B cell (primary cell): ENCODE data around the gene MIF. TPM values are rescaled to one million over a fixed set of nuclear protein-coding genes. Genes with fewer than 3 reads are reported as not detected.

Experiments
- ATAC-seq: fragments of 200-7000 bp; cut with Tn5 transposase; one replicate; pipeline ENCODE4 v1.10.0; 2021; ENCODE audit warnings: low read depth, mild to moderate bottlenecking, moderate number of reproducible peaks, moderate library complexity
- CTCF ChIA-PET: fragments of 350-600 bp; sonication (Branson Sonifier 250); formaldehyde crosslinking; loops from one replicate; lab custom pipeline; 2021; ENCODE audit warnings: antibody characterized with exemption, inconsistent platforms; lab: Charles Lee
- POLR2A ChIA-PET: fragments of 350-600 bp; sonication (Branson Sonifier 250); formaldehyde crosslinking; loops from one replicate; lab custom pipeline; 2021; ENCODE audit warnings: antibody characterized with exemption; lab: Charles Lee
- DNase-seq: peaks from one replicate; pipeline ENCODE4 v3.0.0; 2013
- H2AFZ ChIP-seq: 2 replicates; pipeline ENCODE4 v1.6.1; 2012; ENCODE audit warnings: mild to moderate bottlenecking, low read depth, low read length; ENCODE audit not compliant: insufficient read depth, poor library complexity, severe bottlenecking
- H3K27ac ChIP-seq, 2 donors: 1 replicate in 1 of 2; 2 replicates in 1 of 2; pipeline ENCODE4 v1.5.1; 2012 to 2013; ENCODE audit warnings: low read length in 2 of 2, mild to moderate bottlenecking in 2 of 2, moderate library complexity in 1 of 2
- H3K27me3 ChIP-seq, 4 experiments: fragments of 200-600 bp in 1 of 4; sonication (generic) in 1 of 4; replicated peaks in 1 of 4; 1 replicate in 2 of 4; 2 replicates in 2 of 4; pipeline versions ENCODE4 v1.6.1 to v1.7.0; 2013 to 2016; ENCODE audit warnings: low read length in 3 of 4, mild to moderate bottlenecking in 2 of 4, mixed read lengths in 1 of 4, moderate library complexity in 1 of 4; ENCODE audit not compliant: insufficient read depth in 4 of 4, control insufficient read depth in 3 of 4; ENCODE audit errors: control extremely low read depth in 1 of 4
- H3K36me3 ChIP-seq, 2 experiments: replicated peaks in 1 of 2; 1 replicate in 1 of 2; 2 replicates in 1 of 2; pipeline versions ENCODE4 v1.6.1 to v1.7.1; 2013; ENCODE audit warnings: low read length in 1 of 2; ENCODE audit not compliant: insufficient read depth in 2 of 2, control insufficient read depth in 1 of 2; ENCODE audit errors: control extremely low read depth in 1 of 2, extremely low read depth in 1 of 2
- H3K4me1 ChIP-seq, 2 donors: fragments of 200-600 bp in 1 of 2; sonication (generic) in 1 of 2; 1 replicate in 1 of 2; 2 replicates in 1 of 2; pipeline versions ENCODE4 v1.5.1 to v1.6.1; 2013 to 2017; ENCODE audit warnings: low read length in 2 of 2; ENCODE audit not compliant: control insufficient read depth in 2 of 2, insufficient read depth in 2 of 2
- H3K4me2 ChIP-seq: replicated peaks from 2 replicates; pipeline ENCODE3; 2012; ENCODE audit warnings: mild to moderate bottlenecking, low read depth, low read length; ENCODE audit not compliant: poor library complexity, severe bottlenecking
- H3K4me3 ChIP-seq, 5 experiments: fragments of 200-600 bp in 1 of 5; sonication (generic) in 1 of 5; 1 replicate in 3 of 5; 2 replicates in 2 of 5; pipeline versions ENCODE4 v1.5.1 to v1.7.0; 2011 to 2016; ENCODE audit warnings: low read length in 4 of 5, mild to moderate bottlenecking in 4 of 5, low read depth in 2 of 5, control low read depth in 1 of 5, moderate library complexity in 1 of 5; ENCODE audit not compliant: insufficient read depth in 1 of 5; ENCODE audit errors: control extremely low read depth in 1 of 5, extremely low read depth in 1 of 5
- H3K79me2 ChIP-seq: fragments of 200-600 bp; sonication (generic); one replicate; pipeline ENCODE4 v1.6.0; 2016; ENCODE audit warnings: low read length; ENCODE audit not compliant: control insufficient read depth, insufficient read depth
- H3K9ac ChIP-seq: fragments of 200-600 bp; sonication (generic); 2 replicates; pipeline ENCODE4 v1.6.1; 2017; ENCODE audit warnings: mild to moderate bottlenecking, low read length, moderate library complexity
- H3K9me3 ChIP-seq, 3 donors: one replicate each; pipeline versions ENCODE4 v1.6.1 to v1.7.1; 2013; ENCODE audit warnings: low read length in 2 of 3; ENCODE audit not compliant: control insufficient read depth in 2 of 3, insufficient read depth in 1 of 3; ENCODE audit errors: control extremely low read depth in 1 of 3
- H4K20me1 ChIP-seq: 2 replicates; pipeline ENCODE4 v1.6.0; 2012; ENCODE audit warnings: mild to moderate bottlenecking, low read length; ENCODE audit not compliant: insufficient read depth, control insufficient read depth, poor library complexity, severe bottlenecking
- H3K27ac Mint-ChIP-seq: one replicate; pipeline ENCODE4 v1.8.0; 2021; ENCODE audit warnings: mixed read lengths
- H3K27me3 Mint-ChIP-seq: one replicate; pipeline ENCODE4 v1.8.0; 2021; ENCODE audit warnings: mixed read lengths
- H3K4me1 Mint-ChIP-seq: one replicate; pipeline ENCODE4 v1.8.0; 2021; ENCODE audit warnings: mixed read lengths
- H3K4me3 Mint-ChIP-seq: one replicate; pipeline ENCODE4 v1.8.0; 2021; ENCODE audit warnings: mixed read lengths
- H3K9me3 Mint-ChIP-seq: one replicate; pipeline ENCODE4 v1.8.0; 2022; ENCODE audit warnings: mixed read lengths; ENCODE audit not compliant: insufficient read depth
- EZH2 ChIP-seq: IDR thresholded peaks from 2 replicates; pipeline ENCODE4 v1.6.1; 2012; ENCODE audit warnings: borderline replicate concordance, low read depth, mild to moderate bottlenecking, moderate library complexity, low read length; ENCODE audit not compliant: insufficient read depth, poor library complexity, severe bottlenecking
- WGBS: methylation state at CpG from one replicate; pipeline ENCODE4 v1.1.5; 2013; ENCODE audit warnings: missing lambda C conversion rate; ENCODE audit not compliant: insufficient coverage; 5-methylcytosine and 5-hydroxymethylcytosine counted together
- intact Hi-C: fragments of 100-400 bp; cut with micrococcal nuclease; formaldehyde crosslinking; loops from one replicate; pipeline ENCODE4 v1.10.0; 2022
- polyA plus RNA-seq: library from polyadenylated mRNA; depleted of rRNA; stranded (reverse); fragments of >200 nt; gene quantifications from 2 replicates; pipeline ENCODE4 v1.2.3, GENCODE V29; 2012
- total RNA-seq, 2 donors: library from RNA; stranded (reverse); fragments of 120-200 nt in 1 of 2; gene quantifications; 1 replicate in 1 of 2; 2 replicates in 1 of 2; pipeline versions ENCODE4 v1.2.3 to v1.2.4, GENCODE V29; 2013 to 2022
- TF ChIP-seq, protein P1 (sequence below): fragments of 200-600 bp; IDR thresholded peaks from one replicate; pipeline ENCODE4 v1.8.0; 2022; ENCODE audit warnings: antibody characterized with exemption, mild to moderate bottlenecking

Gene MIF
- total and polyA plus RNA-seq, 2 donors (not counting 1 experiment from before 2014, with no cell fraction given) = 143 to 272 TPM

DNA sequence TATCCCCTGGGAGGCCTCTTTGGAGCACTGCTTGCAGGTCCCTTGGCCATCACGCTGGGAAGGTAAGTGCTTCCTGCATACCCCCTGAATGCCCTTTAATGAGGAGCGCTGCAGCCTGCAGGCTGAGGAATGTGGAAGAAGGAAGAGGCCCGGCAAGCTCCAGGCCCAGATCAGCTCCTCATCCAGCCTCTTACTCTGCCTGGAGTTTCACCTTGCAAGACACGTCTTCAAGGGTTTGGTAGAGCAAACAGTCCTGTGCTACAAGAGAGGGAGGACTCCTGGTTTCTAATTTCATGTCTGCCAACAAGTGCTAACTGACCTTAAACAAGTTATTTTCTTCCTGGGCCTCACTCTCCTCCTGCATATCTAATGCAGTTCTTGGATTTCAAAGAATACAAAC lies 25.6 kb upstream of the MIF start:
- intact Hi-C loops = loop anchor here (10.0 kb wide), 1 partner anchor 86 kb away; no protein-coding TSS in a partner anchor
- POLR2A ChIA-PET = no interaction called here

DNA sequence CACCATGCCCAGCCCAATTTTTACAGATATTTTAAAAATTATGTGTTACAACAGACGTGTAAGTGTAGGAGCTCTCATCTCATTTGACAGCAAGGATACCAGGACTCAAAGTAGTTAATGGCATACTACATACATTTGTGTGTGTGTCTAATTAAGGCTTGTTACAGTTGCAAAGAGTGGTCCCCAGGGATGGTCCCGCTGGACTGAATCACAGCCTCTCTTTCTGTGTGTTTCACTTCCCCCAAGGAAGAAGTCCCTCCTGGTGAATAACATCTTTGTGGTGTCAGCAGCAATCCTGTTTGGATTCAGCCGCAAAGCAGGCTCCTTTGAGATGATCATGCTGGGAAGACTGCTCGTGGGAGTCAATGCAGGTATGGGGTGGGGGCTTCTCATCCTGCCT lies 19.3 kb upstream of the MIF start:
- Mint-ChIP-seq H3K4me1 (no peaks in the 10 kb centered on the region), H3K27me3 (no peaks in the 10 kb centered on the region), H3K27ac (no peak overlapping the region), H3K9me3 (no peaks in the 10 kb centered on the region), H3K4me3 (no peak overlapping the region)
- no CpG with 5 or more reads among the region's 4 CpGs for WGBS
- no peaks in the 10 kb centered on the region for H3K79me2 ChIP-seq
- no peaks in the 10 kb centered on the region for H4K20me1 ChIP-seq
- H3K27ac ChIP-seq = no peak overlapping the region
- intact Hi-C loops = no loop called here
- no peak overlapping the region for H3K9ac ChIP-seq
- no peaks in the 10 kb centered on the region for H3K4me1 ChIP-seq
- no peak overlapping the region for H3K4me3 ChIP-seq
- H3K4me2 ChIP-seq = no peak overlapping the region
- ChIA-PET CTCF (no interaction called here), POLR2A (no interaction called here)
- no peak overlapping the region for H2AFZ ChIP-seq
- H3K9me3 ChIP-seq = no peaks in the 10 kb centered on the region
- ATAC-seq = no peak
- peaks cover 0 to 45% of the 10 kb centered on the region in 2 experiments for H3K36me3 ChIP-seq
- DNase-seq = no peak
- TF ChIP-seq EZH2 = no peak
- TF ChIP-seq, protein P1, sequence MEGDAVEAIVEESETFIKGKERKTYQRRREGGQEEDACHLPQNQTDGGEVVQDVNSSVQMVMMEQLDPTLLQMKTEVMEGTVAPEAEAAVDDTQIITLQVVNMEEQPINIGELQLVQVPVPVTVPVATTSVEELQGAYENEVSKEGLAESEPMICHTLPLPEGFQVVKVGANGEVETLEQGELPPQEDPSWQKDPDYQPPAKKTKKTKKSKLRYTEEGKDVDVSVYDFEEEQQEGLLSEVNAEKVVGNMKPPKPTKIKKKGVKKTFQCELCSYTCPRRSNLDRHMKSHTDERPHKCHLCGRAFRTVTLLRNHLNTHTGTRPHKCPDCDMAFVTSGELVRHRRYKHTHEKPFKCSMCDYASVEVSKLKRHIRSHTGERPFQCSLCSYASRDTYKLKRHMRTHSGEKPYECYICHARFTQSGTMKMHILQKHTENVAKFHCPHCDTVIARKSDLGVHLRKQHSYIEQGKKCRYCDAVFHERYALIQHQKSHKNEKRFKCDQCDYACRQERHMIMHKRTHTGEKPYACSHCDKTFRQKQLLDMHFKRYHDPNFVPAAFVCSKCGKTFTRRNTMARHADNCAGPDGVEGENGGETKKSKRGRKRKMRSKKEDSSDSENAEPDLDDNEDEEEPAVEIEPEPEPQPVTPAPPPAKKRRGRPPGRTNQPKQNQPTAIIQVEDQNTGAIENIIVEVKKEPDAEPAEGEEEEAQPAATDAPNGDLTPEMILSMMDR = no peak
- no peaks in the 10 kb centered on the region for H3K27me3 ChIP-seq

More for the DNA sequence above, 25.6 kb upstream of the MIF start:
- no peaks in the 10 kb centered on the region for H3K4me1 Mint-ChIP-seq
- no peaks in the 10 kb centered on the region for H3K9me3 Mint-ChIP-seq
- ATAC-seq = no peak
- no peaks in the 10 kb centered on the region for H3K27me3 Mint-ChIP-seq
- Histone ChIP-seq H3K9me3 (no peaks in the 10 kb centered on the region), H3K27ac (no peak overlapping the region), H3K4me3 (no peak overlapping the region), H2AFZ (no peak overlapping the region), H4K20me1 (no peaks in the 10 kb centered on the region), H3K79me2 (peaks cover 6% of the 10 kb centered on the region), H3K9ac (no peak overlapping the region), H3K27me3 (no peaks in the 10 kb centered on the region), H3K36me3 (peaks cover 3 to 50% of the 10 kb centered on the region in 2 experiments), H3K4me2 (no peak overlapping the region), H3K4me1 (no peaks in the 10 kb centered on the region)
- H3K27ac Mint-ChIP-seq = no peak overlapping the region
- DNase-seq = no peak
- WGBS = 100% methylated on average over 2 of the region's 4 CpGs
- no peak for TF ChIP-seq EZH2
- TF ChIP-seq, protein P1 = no peak
- CTCF ChIA-PET = interaction anchor here (0.9 to 1.2 kb wide), 2 partner anchors 9 to 21 kb away, joined by 3 to 4 read pairs; no protein-coding TSS in a partner anchor
- H3K4me3 Mint-ChIP-seq = no peak overlapping the region
